GM12801 (cell line): ENCODE measurements around the gene PLP2.

ENCODE experiments used
- CTCF ChIP-seq: IDR thresholded peaks from one replicate; pipeline ENCODE4 v1.5.1; 2011; ENCODE audit warnings: control low read depth; ENCODE audit not compliant: insufficient read length; ENCODE audit errors: extremely low read depth

The PLP2 gene

GRCh38 chrX:49179358-49179757, 7.7 kb downstream of the PLP2 start:
- no peak for TF ChIP-seq CTCF

GRCh38 chrX:49183701-49184281, 12.1 kb downstream of the PLP2 start:
- TF ChIP-seq CTCF, result no peak

GRCh38 chrX:49184294-49185281, 12.9 kb downstream of the PLP2 start:
- TF ChIP-seq CTCF, result no peak

- no peak for TF ChIP-seq CTCF
Measured at GRCh38 chrX:49186125-49187027, 14.7 kb downstream of the PLP2 start, which contains the start of gene PRICKLE3. Gene PRICKLE3 (minus strand): TSS chrX:49186373. CDS start chrX:49186297, 76 bp downstream.

- TF ChIP-seq CTCF, result no peak
Measured at GRCh38 chrX:49187028-49187394, 15.3 kb downstream of the PLP2 start.

- no peak for TF ChIP-seq CTCF
Measured at GRCh38 chrX:49187526-49187925, 15.8 kb downstream of the PLP2 start.

GRCh38 chrX:49188468-49189076, 16.9 kb downstream of the PLP2 start:
- no peak for TF ChIP-seq CTCF
